NCI-H82 (cell line): ENCODE results near the gene SYNDIG1L.

Source experiments
- DNase-seq: peaks from one replicate; lab custom pipeline; 2025; lab: John Stamatoyannopoulos, UW

Gene SYNDIG1L

DNA sequence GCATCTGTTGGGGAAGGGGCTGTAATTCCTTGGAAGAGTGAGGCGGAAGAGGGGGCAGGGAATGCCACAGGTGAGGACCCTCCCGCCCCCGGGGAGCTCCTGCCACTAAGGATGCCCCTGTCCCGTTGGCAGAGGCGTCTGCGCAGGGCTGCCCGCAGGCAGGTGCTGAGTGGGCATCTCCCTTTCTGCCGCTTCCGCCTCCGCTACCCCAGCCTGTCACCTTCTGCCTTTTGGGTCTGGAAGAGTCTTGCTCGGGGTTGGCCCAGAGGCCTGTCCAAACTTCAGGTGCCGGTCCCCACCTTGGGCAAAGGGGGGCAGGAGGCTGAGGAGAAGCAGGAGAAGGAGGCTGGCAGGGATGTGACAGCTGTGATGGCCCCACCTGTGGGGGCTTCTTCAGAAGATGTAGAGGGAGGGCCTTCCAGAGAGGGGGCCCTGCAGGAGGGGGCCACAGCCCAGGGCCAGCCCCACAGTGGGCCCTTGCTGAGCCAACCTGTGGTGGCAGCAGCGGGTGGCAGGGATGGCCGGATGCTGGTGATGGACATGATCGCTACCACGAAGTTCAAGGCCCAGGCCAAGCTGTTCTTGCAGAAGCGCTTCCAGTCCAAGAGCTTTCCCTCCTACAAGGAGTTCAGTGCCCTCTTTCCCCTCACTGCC is 67.7 kb downstream of the SYNDIG1L start:
- no peak for DNase-seq

- no peak for DNase-seq
Measured at GRCh38 chr14:74357585-74357984, 68.4 kb downstream of the SYNDIG1L start.

DNA sequence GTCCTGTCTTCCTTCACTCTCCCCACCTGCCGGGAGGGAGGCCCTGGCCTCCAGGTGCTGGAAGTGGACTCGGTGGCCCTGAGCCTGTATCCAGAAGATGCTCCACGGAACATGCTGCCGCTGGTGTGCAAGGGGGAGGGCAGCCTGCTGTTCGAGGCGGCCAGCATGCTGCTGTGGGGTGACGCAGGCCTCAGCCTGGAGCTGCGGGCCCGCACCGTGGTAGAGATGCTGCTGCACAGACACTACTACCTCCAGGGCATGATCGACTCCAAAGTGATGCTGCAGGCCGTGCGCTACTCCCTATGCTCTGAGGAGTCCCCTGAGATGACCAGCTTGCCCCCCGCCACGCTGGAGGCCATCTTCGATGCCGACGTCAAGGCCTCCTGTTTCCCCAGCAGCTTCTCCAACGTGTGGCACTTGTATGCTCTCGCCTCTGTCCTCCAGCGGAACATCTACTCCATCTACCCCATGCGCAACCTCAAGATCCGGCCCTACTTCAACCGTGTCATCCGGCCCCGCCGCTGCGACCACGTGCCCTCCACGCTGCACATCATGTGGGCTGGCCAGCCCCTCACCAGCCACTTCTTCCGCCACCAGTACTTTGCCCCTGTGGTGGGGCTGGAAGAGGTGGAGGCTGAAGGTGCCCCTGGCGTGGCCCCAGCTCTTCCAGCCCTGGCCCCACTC is 69.0 kb downstream of the SYNDIG1L start:
- no peak for DNase-seq
